GM10266 (cell line): ENCODE measurements around the gene TNS3.

Experiments used
- DNase-seq: peaks from one replicate; pipeline ENCODE4 v3.0.0; 2012; ENCODE audit errors: extremely low spot score
- CTCF ChIP-seq: IDR thresholded peaks from 2 replicates; pipeline ENCODE4 v1.5.1; 2012; ENCODE audit warnings: mild to moderate bottlenecking, low read depth; ENCODE audit not compliant: control insufficient read depth, insufficient read depth; ENCODE audit errors: missing control alignments

The TNS3 gene

DNA sequence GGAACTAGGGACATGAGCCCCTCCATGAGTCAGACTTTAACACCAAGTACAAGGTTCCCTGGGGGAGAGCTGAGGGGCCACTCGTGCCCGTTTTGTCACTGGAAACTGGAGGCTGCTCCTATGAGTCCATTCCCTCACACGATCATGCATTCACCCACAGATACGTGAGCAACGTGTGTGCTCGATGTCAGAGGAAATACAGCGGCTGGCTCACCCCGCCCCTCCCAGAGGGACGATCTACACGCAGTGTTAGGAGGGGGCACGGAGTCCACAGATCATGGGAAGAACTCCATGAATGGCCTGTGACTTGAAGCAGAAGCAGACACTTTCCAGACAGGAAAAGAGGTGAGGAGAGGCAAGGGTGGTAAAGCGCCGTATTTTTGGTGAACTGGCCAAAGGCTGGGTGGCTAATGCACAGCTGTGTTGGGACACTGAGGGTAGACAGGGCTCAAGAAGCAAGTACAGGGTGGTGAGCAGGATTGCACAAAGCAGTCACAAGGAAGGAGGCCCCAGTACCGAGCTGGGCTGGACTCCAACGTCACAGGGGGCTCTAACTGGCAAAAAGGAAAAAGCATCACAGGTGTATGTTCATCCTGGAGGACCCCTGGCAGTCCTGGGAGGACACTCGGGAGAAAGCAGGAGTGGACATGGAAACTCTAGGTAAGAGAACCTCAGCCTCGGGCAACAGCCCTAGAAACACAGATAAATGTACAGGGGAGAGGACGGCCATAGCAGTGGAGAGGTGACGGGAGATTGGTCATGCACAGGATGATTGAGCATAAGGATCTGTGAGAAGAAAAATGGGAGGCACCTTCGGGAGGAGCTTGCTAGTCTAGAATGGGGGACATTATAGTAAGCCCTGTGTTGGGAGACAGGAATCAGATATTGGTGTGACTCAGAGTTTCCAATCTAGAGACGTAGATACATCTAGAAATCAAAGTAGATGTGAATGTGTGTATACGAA lies 41.2 kb downstream of the TNS3 start:
- no peak for TF ChIP-seq CTCF
- no peak for DNase-seq

GRCh38 chr7:47540053-47540386 lies 41.9 kb downstream of the TNS3 start:
- no peak for DNase-seq
- TF ChIP-seq CTCF, result no peak

DNA sequence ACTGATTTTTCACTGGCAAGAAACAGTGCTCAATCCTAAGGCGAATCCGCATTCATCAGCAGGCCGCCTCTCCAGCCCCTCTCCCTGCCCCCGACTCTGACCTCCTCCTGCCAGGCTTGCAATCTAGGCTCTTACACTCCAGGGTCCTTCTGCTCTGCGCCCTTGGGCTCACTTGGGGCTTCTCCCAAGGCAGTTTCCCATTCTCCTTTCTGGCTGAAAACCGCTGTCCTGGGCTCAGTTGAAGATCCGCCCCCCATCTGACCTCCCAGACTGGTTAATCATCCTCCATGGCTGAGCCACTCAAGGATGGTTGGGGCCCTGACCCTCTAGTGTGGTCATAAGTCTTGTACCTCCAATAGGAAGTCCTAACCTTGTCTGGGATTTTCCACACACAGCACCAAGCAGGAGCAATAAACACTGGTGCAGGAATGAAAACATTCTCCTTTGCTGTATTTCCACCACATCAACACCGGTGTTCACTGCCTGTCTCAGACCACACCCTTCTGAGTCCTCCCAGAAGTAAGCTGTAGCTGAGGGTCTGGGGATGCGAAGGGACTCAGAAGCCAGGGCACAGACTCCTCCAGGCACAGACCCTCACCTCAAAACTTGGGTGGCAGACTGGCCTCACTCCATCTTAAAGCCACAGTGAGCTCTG lies 42.4 kb downstream of the TNS3 start:
- no peak for TF ChIP-seq CTCF

GRCh38 chr7:47538846-47539311 lies 43.0 kb downstream of the TNS3 start:
- no peak for TF ChIP-seq CTCF
- no peak for DNase-seq

More for the DNA sequence above, 42.4 kb downstream of the TNS3 start:
- no peak for DNase-seq

- no peak for DNase-seq
- no peak for TF ChIP-seq CTCF
These were observed 43.9 kb downstream of the TNS3 start for GRCh38 chr7:47537716-47538675.

DNA sequence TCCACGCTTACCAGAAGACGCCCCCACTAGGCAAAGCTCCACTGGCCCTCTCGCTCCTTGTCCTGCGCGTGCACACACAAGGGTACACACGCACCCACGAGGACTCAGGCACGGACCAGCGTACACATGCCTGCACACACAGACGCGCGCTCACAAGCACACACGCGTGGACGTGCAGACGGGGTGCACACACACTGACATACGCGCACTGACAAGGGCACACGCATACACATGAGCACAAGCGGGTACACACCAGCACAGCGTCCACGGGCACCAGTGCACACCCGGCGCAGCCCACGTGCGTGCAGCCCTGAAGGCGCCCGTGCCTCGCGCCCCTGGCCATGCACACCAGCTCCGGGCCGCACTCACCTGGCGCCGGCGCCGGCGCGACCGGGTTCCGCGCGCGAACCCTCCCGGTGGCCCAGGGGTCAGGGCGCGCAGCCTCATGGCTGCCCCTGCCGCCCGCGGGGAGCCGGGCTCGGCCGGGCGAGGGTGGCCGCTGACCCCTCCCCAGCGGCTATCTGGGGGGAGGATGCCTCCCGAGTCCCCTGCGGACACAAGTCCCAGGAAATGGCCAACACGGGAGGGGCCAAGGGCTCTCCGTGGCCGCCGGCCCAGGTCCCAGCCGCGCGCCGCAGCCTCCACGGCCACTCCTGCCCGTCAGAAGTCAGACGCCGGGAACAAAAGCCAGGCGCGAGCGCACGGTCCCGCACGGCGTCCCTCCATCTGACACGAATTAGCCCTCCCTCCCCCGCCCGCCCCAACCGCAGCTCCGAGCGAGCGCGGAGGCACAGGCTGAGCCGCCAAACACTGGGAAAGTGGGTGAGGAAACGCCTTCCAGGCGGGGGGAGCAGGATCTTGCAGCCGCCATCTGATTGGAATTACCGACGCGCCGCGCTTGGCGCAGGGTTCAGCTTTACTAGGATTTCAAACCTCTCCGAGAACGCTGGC lies 45.0 kb downstream of the TNS3 start:
- no peak for TF ChIP-seq CTCF
- DNase-seq, result no peak
